H54 (cell line): ENCODE data around the gene CWH43.
"Not testable (repeated sequence)": the region's sequence is repeated elsewhere in the genome, so short reads cannot be mapped to it uniquely, and the experiment has no call there.

Experiments used
- DNase-seq: peaks from one replicate; pipeline ENCODE4 v3.0.0; 2011; ENCODE audit warnings: low spot score, mixed read lengths; ENCODE audit not compliant: insufficient read length
- FAIRE-seq: peaks from 3 replicates; lab custom pipeline; 2011; peaks lifted over from hg19 to GRCh38; lab: Jason Lieb, UNC
- POLR2A ChIP-seq: IDR thresholded peaks from 2 replicates; pipeline ENCODE4 v1.6.1; 2011; ENCODE audit warnings: low read depth, mild to moderate bottlenecking, low read length

The CWH43 gene

DNA sequence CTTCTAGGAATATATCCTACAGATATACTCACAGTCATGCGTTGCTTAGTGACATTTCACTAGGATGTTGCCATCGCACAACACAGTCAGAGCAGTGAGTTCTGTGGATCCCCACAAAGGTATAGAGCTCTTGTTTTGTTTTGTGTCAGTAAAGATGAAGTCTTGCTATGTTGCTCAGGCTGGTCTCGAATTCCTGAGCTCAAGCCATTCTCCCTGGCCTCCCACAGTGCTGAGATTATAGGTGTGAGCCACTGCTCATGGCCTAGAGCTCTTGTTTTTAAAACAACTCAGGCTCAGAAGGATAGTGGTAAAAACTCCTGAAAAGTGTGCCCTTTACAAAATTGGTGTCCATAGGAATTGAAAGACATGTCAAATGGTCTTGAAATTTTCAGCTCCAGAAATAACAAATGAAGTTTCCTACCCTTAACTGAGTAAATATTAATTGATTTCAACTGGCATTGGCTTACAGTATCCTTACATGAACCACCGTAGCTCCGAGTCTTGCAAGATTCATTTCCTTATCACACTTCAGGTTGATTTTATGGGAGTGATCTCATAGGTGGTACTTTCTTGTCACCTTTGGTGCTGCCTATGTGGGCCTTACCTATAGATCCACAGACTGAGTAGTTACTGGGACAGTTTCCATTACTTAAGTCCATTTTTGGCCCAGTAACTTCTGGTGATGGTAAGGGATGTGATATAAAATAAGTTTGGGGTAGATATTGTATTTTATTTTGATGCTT is 3.6 kb downstream of the CWH43 start:
- no peak for DNase-seq
- no peak for FAIRE-seq
- TF ChIP-seq POLR2A = no peak

- no peak for FAIRE-seq
- no peak for TF ChIP-seq POLR2A
- DNase-seq = no peak
These were observed 5.3 kb downstream of the CWH43 start for GRCh38 chr4:48991357-48991756.

DNA sequence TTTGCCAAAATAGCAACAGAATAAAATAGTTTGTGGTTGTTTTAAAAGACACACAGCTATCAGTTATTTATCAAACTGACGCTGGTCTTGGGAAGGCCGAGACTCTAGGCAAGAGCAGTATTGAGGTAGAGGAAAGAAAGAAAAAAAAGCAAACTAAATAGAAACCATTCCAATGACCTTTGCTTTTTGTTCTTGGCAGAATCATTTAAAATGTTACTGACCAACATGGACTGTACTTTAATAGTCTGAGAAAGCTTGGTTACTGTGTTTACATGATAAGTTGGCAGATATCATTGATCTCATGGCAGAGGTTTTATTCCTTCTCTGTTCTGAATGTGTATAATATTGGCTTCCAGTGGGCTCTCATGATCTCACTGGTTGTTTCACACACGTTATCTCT is 11.9 kb downstream of the CWH43 start:
- FAIRE-seq (no peak), DNase-seq (no peak)
- TF ChIP-seq POLR2A = no peak

DNA sequence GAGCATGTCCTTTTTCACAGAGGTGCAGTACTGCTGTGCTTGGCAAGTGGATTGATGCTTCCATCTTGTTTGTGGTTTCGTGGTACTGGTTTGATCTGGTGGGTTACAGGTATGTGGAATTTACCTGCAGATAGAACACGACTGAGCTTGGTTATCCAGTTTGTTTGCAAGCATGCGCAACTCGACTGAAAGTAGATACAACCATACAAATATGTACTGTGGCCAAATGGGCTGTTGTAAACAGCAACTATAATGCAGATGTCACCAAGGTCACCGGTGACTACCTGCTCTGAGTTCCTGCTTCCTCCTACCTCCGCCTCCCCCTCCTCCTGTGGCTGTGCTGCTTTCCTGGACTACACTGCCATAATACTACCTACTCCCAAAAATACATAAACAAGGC is 12.4 kb downstream of the CWH43 start:
- no peak for TF ChIP-seq POLR2A
- FAIRE-seq = no peak
- no peak for DNase-seq

DNA sequence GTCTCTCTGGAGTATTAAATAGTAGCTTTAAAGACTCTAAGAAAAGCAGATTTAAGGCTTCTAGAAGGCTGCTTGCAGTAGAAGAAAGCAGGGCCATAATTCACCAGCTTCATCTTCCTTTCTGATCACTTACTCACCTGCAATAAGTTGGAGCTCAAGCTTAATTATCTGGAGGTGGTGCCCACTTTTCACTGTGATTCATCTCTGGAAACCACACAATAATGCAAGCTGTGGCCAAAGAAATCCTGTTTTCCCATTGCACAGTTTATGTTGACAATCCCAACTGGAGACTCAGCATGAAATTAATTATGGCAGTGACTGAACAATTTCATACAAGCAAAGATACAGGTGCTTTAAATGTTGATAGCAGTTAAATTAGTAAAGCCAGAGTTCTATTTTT is 14.7 kb downstream of the CWH43 start:
- TF ChIP-seq POLR2A = no peak
- FAIRE-seq (no peak), DNase-seq (no peak)

DNA sequence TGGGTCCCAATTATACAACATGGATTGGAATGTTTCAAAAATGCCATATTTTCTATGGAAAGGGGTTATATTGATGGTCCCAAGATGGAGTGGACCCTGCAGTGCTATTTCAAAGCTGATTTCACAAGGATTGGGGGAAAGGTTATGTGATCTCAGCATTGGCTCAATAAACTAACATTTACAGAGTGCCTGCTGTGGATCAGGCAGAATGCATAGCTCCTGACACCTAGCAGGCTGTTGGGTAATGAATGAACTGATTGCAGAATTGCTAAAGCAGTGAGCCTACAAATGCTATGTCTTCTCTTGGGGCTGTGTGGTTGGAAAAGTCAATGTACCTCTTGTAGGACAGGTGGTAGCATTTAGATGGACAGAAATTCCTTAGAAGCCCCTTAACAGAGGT is 16.9 kb downstream of the CWH43 start:
- TF ChIP-seq POLR2A = no peak
- DNase-seq (no peak), FAIRE-seq (no peak)

DNA sequence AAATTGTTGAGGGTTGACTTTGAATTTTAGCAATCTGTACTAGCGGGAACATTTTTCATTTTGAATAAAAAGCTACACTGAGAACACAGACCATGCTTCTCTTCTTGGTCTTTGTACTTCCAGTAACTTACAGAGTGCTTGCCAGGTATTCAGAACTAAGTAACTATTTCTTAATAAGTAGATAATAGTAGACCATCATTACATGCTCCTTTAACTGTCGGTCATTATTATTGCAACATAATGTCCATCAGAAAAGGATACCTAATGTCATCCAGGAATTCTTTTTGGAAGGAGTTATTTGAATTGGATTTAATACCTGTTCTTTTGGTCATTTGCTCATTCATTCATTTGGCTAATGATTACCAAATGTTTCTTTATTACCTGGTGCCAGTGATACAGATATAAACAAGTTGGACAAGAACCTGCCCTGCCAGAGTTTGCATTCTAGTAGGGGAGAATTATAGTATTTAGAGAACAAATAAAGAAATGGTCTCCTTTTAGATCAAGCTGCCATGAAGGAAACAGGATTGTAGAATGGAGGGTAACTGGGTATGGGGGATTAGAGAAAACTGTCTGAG is 32.7 kb downstream of the CWH43 start:
- DNase-seq (no peak), FAIRE-seq (no peak)
- no peak for TF ChIP-seq POLR2A

DNA sequence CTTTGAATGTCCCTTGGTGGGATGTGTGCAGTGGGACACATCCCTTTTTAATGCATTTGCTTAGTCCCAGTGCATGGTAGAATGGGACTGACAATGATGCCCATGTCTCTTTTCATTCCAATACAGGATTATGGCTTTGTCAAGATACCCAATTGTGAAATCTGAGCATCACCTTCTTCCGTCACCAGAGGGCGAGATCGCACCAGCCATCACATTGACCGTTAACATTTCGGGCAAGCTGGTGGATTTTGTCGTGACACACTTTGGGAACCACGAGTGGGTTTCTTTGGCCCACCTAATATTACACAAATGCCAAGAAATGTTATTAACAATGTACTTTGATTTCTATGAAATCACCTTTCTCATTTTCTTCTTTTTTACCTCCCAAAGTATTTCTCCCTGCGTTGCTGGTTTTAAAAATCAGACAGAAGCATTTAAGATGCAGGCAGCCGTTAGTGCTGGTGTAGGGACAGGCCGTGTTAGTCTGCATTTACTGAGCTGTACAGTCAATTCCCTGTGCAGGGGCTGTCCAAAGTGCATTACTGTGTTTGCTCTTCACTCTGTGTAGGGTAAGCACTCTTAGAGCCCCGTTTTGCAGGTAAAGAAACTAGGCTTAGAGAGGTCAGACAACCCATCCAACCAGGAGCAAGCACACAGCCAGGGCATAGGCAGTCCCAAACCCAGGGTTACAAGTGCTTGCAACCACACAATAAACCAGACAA is 46.5 kb downstream of the CWH43 start:
- DNase-seq = no peak
- FAIRE-seq = peak; percentile 45
- TF ChIP-seq POLR2A = no peak

GRCh38 chr4:49036528-49036927 is 50.5 kb downstream of the CWH43 start:
- no peak for TF ChIP-seq POLR2A
- DNase-seq = no peak
- FAIRE-seq = no peak

DNA sequence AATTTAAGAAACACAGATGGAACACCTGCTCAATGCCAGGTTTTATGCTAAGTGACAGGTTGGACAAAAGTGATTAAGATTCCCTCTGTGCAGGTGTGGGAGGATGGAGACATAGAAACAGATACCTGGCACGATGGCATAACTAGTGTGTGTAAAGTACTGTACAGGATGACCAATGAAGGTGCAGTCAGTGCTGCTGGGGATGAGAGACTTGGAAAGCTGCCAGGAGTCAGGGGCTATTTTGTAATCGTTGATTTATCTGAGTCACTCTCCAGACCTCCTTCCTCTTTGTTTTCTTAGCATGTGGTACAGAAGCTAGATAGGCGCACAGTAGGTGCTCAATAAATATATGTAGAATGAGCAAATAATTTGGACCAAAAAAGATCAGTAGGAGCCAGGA is 58.2 kb downstream of the CWH43 start:
- DNase-seq (no peak), FAIRE-seq (no peak)
- TF ChIP-seq POLR2A = no peak

DNA sequence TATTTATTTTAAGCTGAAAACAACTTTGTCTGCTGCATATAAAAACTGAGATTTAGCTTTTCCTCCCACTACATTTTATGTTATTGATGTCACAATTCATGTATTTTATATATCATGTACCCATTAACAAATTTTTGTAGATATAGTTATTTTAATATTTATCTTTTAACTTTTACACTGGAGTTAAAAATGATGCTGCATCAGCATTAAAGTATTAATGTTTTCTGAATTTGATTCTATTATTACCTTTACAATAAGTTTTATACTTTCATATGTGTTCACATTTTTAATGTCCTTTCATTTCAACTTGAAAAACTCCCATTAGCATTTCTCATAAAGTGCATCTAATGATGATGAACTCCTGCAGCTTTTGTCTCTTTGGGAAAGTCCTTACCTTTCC is 72.2 kb downstream of the CWH43 start:
- FAIRE-seq = no peak
- no peak for TF ChIP-seq POLR2A
- DNase-seq = no peak

- DNase-seq (no peak), FAIRE-seq (no peak)
- TF ChIP-seq POLR2A = no peak
These were observed 77.6 kb downstream of the CWH43 start for GRCh38 chr4:49063670-49064069.

GRCh38 chr4:49072196-49072595 is 86.1 kb downstream of the CWH43 start:
- FAIRE-seq, DNase-seq: not testable (repeated sequence)

DNA sequence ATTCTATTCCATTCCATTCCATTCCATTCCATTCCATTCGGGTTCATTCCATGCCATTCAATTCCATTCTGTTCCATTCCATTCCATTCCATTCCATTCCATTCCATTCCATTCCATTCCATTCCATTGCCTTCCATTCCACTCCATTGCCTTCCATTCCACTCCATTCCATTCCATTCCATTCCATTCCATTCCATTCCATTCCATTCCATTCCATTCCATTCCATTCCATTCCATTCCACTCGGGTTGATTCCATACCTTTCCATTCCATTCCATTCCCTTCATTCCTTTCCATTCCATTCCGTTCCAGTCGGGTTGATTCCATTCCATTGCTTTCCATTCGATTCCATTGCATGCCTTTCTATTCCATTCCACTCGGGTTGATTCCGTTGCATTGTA is 105.8 kb downstream of the CWH43 start:
- DNase-seq, FAIRE-seq: not testable (repeated sequence)

GRCh38 chr4:49092608-49093135 is 106.6 kb downstream of the CWH43 start:
- FAIRE-seq, DNase-seq: not testable (repeated sequence)

GRCh38 chr4:49096215-49096614 is 110.1 kb downstream of the CWH43 start:
- FAIRE-seq, DNase-seq: not testable (repeated sequence)

GRCh38 chr4:49096627-49097026 is 110.6 kb downstream of the CWH43 start:
- DNase-seq, FAIRE-seq: not testable (repeated sequence)

GRCh38 chr4:49097071-49097470 is 111.0 kb downstream of the CWH43 start:
- not testable (repeated sequence) for DNase-seq, FAIRE-seq

- DNase-seq, FAIRE-seq: not testable (repeated sequence)
These were observed 111.4 kb downstream of the CWH43 start for GRCh38 chr4:49097505-49097904.
